ENCODE results near the gene FAM174C. TPM values are rescaled to one million over a fixed set of nuclear protein-coding genes. Genes with fewer than 3 reads are reported as not detected.
"Not testable (repeated sequence)": the region's sequence is repeated elsewhere in the genome, so short reads cannot be mapped to it uniquely, and the experiment has no call there.

FAM174C gene
- polyA plus RNA-seq, 1 donor, result 16.3 TPM

DNA sequence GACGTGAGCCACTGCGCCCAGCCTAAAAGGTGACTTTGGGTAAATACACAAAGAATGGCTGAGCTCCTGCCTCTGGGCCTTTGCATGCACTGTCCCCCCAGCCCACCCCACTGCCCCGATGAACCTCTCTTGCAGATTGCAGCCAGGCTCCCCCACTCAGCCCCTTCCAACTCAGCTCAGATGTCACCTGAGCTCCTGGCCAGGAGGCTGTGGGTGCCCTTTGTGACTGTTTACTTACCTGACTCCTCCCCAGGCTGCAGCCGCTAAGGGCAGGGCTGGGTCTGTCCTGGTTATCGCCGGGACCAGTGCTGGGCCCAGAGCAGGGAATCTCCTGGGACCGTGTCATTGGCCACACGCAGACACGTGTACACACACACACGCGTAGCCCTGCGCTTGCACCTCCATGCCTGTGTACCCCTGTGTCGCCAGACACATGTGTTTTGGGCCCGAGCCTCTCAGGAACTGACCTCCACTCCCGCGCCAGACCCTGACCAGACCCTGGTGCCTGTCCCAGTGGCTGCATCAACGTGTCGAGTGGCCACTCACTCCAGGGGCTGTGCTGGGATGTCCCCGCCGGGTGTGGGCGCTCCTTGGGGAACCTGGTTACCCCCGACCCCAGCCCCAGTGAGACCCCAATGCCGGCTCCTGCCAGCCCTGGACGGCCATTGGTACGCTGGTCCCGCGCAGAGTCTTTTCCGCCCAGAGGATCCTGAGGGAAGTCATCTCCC lies 29.0 kb downstream of the FAM174C start:
- DNase-seq, result no peak

DNA sequence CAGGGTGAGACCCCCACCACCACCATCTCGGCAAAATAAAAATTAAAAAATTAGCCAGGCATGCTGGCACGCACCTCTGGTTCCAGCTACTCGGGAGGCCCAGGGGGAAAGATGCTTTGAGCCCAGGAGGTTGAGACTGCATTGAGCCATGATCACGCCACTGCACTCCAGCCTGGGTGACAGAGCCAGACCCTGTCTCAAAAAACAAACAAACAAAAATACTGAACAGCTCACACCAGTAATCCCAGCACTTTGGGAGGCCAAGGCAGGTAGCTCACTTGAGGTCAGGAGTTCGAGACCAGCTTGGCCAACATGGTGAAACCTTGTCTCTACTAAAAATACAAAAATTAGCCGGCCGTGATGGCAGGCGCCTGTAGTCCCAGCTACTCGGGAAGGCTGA lies 30.0 kb downstream of the FAM174C start:
- DNase-seq, result not testable (repeated sequence)

DNA sequence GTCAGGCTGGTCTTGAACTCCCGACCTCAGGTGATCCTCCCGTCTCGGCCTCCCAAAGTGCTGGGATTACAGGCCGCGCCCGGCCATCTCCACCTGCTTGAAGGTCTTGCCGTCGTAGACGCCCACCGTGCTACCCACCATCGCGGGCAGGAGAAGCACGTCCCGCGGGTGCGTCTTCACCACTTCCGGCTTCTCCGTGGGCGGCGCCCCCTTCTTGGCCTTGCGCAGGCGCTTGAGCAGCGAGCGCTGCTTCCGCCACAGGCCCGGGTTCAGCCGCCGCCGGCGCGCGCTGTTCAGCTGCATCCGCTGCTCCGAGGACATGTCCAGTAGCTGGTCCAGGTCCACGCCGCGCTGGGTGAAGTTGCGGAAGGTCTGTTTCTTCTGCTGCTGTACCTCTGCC lies 32.0 kb downstream of the FAM174C start:
- no peak for DNase-seq

DNA sequence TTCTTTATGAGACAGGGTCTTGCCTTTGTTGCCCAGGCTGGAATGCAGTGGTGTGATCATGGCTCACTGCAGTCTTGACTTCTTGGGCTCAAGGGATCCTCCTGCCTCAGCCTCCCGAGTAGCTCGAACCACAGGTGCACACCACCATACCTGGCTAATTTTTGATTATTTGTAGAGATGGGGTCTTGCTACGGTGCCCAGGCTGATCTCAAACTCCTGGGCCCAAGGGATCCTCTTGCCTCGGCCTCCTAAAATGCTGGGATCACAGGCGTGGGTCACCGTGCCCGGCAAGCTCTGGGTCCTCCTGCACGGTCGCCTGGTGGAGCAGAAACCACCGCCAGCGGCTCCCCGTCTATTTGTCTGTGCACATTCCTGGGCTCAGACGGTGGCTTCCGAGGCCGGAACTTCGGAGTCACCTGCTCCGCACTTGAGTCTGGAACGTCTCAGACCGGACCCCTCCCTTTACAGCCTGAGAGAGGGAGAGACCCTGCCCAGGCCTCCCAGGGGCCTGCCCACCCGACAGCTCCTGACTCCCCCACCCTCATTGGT lies 32.5 kb downstream of the FAM174C start:
- DNase-seq, result no peak

DNA sequence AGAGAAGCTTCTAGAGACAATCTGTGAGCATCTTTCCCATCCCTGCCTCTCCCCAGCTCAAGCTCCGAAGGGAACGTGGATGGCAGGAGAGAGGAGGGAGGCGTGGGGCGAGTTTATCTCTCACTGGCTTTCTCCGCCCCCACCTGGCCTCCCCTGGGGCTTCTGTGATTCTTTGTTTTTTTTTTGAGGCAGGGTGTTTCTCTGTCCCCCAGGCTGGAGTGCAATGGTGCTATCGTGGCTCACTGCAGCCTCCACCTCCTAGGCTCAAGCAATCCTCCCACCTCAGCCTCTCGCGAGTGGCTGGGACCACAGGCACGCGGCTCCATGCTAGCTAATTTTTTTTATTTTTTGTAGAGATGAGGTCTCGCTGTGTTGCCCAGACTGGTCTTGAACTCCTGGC lies 33.4 kb downstream of the FAM174C start:
- no peak for DNase-seq

DNA sequence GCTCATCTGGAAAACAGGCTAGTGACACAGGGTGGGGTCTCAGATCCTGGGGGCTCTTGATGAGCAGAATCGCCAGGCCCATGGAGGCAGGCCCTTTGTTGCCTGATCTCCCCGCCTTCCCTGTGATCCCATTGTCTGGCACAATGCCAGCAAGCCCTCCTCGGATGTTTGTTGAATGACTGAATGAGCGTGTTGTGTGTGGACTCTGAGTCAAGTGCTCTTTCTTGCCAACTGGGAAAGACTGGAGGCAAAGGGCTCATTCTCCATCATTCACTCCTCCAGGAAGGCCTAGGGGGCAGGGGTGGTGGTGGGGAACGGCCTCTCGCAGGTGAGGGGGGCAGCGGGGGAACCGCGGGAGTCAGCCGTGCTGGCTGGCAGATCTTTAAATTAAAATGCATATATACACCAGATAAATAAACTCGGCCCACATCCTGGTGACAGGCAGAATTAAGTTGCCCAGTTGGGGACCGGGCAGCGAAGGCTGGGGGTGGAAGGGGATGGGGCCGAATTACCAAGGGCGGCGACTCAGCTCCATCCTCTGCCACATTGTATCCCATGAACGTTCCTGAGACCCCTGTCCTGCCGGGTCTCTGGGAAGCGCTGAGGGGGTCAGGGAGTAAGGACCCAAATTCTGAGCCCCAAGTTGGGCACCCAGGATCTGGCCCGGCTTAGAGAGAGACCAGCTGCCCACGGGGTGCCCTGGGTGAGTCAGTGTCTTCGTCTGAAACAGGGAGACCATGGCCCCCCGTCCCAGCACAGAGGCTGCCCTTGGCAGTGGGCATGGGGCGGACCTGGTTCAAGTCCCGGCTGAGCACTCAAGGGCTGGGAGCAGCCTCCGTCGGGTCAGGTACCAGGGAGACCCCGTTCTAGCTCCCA lies 34.9 kb downstream of the FAM174C start:
- no peak for DNase-seq

DNA sequence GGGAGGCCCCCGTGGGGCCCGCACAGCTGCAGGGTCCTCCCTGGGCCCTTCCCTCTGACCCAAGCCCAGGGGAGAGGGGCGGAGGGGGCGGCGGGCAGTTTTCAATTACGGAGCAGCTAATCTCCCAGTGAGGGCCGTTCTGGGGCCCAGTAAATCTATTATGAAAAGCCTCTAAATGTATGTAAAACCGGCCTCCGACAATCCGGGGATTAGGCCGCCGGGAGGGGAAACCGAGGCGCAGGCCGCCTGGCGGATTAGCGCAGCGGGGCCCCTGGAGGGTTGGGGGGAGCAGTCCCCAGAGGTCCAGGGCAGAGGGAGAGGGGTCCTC lies 35.5 kb downstream of the FAM174C start:
- no peak for DNase-seq

DNA sequence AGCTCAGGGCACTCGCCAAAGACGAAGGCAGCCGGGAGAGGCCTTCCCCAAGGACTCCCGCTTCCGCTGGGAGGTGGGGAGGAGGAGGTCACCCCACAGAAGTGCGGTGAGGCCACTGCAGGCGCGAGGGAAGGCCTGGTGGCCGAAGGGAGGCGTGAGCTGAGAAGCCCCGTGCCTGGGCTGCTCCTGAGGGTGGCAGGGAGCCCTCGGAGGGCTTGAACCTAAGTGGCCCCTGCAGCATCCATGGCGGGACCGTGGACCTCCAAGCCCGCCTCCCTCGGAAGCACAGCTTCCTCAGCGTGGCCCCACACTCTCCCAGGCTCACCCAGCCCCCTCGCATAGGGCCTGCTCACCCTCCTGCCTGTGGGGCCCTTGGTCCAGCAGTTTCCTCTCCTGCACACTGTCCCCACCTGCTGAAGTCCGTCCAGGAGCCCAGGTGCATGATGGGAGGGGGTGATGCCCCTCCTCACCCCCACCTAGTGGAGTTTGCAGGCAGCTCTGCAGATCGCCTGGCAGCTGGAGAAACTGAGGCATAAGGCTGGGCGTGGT lies 36.3 kb downstream of the FAM174C start:
- DNase-seq, result no peak

DNA sequence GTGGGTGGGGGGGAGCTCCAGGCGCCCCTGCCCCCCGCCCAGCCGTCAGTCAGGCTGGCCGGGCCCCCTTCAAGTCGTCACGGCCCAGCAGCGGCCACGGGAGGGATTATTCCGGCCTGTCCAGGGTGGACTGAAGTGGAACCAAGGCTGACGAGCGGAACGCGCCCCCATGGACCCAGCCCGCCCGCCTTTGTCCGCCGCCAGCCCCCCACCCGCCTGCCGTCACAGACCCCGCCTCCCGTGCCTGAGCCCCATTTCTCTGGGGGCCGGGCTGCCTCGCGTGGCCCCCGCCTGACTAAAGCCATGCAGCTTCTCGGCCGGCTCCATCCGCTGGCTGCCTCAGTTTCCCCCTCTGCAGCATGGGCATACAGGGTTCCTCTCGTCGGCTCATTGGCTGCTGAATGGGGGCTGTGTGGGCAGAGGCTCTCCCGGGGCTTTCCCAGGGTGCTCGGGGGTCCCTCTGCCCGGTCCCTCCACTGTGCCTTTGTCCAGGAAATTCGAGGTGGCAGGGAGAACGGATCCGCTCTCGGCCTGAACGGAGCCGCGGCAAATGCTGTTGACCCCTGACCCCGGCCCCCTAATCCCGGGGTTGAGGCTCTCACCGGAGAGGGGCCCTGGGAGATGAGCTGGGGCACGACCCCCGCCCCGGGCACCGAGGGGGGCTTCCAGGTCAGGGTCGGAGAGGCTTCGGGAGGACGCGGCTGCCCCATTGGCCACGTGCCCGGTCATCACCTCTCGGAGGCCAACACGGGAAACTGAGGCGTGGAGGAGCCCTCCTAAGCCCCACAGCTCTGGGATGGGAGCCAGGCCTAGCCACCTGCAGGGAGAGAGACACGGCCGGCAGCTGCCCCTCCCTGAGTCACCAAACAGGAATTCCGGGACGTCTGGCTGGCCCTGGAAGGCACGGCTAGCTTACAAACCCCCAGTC lies 37.7 kb downstream of the FAM174C start:
- DNase-seq, result no peak

DNA sequence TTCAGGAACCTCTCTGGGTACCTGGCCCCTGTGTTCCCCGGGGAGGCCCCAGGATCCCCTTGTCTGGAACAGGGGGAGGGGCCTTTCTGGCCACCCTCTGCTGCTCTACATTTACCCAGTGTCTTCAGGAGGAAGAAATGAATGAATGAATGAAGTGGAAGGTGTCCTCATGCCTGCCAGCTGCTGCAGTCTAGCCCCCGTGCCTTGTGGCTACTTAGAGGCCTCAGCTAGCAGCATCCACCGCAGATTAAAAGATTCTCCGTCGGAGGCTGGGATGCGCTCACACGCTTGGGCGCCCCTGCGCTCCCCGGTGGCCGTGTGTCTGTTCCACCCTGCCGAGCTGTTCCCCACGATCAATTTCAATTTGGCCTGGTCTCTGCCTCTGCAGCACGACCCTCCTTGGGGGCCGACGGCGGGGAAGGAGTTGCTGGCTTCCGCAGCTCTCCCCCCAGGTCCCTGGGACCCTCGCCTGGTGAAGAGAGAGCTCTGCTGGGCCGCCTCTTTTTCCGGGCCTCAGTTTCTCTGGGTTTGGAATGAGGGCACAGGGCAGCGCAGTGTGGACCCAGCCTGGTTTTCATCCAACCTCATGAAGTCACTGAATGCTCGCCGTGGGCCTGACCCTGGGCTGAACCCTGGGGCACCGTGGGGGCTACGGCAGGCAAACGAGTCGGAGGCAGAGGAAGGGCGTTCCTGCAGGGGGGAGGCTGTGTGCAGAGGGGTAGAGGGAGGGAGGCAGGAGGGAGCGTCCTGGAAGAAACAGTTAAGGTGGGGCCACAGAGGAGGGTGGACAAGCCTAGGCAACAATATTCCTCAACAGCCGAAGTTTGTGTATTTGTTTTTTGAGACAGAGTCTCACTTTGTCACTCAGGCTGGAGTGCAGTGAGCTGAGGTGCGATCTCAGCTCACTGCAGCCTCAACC lies 38.6 kb downstream of the FAM174C start:
- DNase-seq, result no peak

DNA sequence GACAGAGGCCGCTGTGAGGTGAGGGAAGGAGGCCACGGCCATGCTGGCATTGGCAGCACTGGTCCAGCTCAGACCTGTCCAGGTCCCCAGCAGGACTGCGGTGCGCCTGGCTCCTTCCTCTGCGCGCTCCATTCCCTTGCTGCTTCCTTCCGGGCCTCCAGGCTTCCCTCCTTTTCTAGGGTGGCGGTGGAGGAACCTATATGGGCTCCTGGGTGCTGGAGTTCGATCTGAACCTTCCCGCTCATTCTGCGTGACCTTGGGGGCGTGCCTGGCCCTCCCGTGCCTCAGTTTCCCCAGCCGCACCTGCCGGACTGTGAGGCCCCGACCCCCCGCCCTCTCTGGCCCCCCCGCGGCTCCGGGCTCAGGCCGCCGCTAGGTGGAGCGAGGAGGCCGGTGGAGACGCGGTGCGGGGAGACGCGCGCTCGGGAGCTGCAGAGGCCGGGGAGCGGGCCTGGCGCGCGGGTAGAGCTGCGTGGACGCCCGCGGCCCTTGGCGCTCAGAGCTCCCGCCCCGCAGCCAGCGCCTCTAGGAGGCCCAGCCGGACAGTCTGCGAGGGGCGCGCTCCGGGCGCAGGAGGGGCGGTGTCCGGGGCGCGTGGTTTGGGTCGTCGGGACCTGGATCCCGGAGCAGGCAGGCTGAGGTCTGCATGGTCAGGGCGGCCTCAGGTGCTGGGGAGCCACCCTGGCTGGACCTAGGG lies 40.3 kb downstream of the FAM174C start:
- DNase-seq, result peak; percentile 54

DNA sequence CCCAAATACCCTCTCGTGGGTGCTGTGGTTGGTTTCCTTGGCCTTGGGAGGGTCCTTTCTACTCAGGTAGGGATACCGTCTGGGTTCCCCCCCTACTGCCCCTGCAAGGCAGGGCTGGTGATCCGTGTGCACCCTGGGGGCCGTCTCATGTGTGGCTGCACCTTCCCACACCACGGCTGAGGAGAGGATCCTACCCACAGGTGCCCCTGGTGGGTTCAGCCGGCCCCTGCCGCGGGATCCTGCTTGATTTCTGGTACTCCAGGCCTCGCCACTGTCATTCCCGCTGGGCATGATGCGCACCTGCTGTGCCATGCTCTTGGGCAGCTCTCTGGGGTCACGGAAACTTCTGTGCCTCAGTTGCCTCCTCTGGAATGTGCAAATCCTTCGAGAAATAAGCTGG lies 41.1 kb downstream of the FAM174C start:
- no peak for DNase-seq

DNA sequence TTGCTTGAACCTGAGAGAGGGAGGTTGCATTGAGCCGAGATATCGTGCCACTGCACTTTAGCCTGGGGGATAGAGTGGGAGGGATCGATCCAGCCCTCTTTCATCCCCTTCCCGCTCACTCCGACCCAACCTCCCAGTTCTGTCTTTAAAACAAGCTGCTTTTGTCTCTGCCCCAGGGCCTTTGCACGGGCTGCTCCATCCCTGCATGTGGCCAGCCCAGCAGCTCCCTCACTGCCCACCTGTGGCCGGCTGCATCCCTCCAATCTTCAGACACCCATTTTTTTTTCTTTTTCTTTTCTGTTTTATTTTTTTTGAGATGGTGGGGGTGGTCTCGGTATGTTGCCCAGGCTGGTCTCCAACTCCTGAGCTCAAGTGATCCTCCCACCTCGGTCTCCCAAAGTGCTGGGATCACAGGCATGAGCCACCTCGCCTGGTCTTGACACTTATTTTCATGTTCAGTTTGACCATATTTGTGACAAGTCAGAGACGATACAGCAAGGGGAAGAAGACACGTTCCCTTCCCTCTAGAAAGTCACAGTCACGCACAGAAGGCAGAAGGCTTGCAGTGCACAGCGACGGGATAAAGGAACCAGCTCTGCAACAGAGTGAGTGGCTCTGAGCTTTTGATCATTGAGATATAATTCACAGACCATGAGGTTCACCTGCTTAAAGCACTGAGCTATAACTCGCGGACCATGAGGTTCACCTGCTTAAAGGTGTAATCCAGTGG lies 42.1 kb downstream of the FAM174C start:
- no peak for DNase-seq

DNA sequence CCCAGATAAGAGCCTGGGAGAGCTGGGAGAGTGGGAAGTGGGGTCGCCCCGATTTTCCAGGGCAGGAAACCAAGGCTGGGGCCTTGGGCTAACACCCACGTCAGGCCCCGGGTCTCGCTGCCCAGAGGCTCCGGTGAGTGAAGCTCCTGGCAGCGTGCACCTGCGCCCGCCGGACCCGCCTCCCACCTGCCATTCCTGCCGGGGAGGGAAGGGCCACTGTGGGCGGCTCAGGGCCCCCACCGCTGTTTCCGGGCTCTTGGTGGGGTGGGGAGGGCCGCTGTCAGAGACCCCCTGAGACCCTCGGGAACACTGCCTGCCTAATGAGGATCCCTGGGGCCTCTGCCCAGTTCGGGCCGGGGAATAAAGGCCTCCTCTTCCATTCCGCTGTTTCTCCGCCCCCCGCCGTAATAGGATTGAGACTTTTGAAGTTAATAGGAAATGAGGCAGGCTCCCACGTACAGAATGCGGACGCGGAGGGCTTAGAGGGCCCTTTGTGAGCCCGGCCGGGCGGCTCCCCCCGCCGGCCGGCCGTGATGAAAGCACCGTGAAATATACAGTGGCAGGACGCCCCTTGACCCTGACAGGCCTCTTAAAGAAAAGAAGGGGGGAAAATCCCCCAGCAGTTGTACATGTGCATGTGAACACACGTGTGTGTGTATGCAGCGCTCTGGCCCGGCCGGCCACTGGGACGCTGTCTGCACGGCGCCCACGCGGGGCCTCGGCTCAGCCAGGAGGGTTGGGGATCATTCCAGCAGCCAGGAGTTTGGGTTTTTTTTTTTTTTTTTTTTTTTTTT lies 43.5 kb downstream of the FAM174C start:
- DNase-seq, result no peak

DNA sequence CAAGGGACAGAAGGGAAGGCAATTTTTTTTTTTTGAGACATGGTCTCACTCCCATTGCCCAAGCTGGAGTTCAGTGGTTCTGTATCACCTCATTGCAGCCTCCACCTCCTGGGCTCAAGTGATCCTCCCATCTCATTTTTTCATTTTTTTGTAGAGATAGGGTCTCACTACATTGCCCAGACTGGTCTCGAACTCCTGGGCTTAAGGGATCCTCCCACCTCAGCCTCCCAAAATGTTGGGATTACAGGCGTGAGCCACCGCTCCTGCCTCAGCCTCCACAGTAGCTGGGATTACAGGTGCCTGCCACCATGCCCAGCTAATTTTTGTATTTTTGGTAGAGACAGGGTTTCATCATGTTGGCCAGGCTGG lies 44.9 kb downstream of the FAM174C start:
- DNase-seq, result not testable (repeated sequence)

DNA sequence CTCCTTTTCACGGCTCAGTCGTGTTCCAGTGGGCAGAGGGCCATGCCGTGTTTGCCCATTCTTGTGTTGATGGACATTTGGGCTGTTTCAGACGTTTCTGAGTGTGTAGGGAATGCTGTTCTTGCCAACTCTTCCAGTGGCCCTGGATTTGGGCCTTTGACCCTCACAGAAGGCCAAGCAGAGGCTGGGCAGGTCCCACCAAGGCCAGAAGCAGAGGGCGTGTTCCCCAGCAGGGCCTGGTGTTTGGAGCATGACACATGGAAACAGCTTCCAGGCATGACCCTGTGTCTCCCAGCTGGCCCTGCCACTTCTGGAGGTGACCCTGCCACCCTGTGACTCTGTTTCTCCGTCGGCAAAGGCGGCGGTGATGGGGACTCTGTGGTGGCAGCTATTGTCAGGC lies 46.2 kb downstream of the FAM174C start:
- no peak for DNase-seq

DNA sequence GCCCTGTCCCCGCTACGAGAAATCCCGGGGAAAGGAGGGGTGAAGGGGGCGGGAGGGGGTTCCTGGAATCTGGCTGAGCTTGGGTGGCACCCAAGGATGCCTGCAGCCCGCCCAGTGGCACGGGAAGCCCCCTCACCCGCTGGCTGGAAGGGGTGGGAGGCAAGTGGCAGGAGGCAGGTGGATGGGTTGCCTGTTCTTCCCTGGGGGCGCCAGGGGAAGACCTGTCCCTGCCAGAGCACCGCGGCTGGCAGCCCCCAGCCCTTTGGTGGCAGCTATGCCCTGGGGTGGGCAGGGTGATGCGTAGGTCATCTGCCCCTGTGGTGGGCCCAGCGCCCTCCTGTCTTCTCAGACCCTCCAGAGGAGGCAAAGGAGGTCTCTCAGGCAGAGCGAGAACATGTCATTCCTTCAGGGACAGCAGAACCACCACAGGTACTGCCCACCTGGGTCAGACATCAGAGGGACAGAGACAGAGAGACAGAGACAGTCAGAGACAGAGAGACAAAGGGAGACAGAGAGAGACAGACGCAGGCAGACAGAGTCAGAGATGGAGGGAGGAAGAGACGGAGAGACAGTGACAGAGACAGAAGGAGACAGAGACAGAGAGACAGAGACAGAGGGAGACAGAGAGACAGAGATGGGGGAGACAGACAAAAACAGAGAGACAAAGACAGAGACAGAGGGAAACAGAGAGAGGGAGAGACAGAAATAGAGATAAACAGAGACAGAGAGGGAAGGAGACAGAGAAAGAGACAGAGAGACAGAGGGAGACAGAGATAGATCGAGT lies 47.1 kb downstream of the FAM174C start:
- no peak for DNase-seq

DNA sequence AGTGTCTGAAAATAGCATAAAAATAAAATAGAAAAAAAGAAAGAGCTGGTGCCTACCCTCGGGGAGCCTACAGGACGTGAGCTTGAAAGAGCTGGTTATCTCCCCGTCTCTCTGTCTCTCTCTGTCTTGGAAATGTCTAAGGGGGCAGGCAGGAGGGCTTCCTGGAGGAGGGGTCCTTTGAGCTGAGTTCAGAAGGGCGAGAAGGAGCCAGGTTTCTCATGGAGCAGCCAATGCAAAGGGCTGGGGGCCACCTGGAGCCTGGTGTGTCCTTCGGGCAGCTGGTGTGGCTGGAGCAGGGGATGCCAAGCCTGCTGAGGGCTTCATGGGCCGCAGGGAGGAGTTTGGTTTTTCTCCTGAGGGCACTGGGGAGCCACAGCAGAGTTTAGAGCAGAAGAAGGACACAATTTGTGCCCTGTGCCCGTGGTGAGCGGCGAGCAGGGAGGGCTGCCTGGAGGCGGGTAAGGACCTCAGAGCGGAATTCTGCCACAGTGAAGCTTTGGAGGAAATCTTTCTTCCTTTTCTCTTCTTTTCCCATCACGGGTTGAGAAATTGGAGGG lies 49.0 kb downstream of the FAM174C start:
- DNase-seq, result no peak
